ENCODE measurements around the gene ABCC4. TPM values are rescaled to one million over a fixed set of nuclear protein-coding genes. Genes with fewer than 3 reads are reported as not detected.

The ABCC4 gene
- total RNA-seq, 2 experiments from 2014 or later = 12.2 to 12.9 TPM

GRCh38 chr13:95261956-95262355, 39.3 kb downstream of the ABCC4 start:
- ChIA-PET CTCF (no interaction called here), POLR2A (no interaction called here)

GRCh38 chr13:95260031-95260525, 41.2 kb downstream of the ABCC4 start:
- ChIA-PET CTCF (no interaction called here), POLR2A (no interaction called here)

GRCh38 chr13:95258619-95259194, 42.5 kb downstream of the ABCC4 start:
- ChIA-PET CTCF (no interaction called here), POLR2A (interaction anchor here (0.7 kb wide), 1 partner anchor 15 kb away, joined by 8 read pairs; no protein-coding TSS in a partner anchor)

DNA sequence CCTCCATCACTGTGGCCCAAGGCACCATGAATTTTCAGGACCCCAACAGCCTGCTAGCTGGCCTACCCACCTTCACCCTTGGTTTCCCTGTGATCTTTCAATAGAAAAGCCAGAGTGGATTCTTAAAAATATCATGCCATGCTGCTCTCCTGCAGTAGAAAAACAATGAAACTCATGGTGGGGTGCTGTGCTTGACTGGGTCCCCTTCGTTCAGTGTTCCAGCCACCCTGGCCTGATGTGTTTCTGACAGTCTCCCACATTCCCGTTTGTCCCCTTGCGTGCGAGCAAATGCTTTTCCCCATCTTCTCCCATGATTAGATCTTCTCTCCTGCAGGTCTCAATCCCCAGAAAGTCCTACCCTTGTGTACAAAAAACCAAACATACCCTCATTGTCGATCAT, 43.2 kb downstream of the ABCC4 start:
- POLR2A ChIA-PET = no interaction called here
- CTCF ChIA-PET = no interaction called here

GRCh38 chr13:95256091-95256490, 45.2 kb downstream of the ABCC4 start:
- CTCF ChIA-PET = no interaction called here
- POLR2A ChIA-PET = no interaction called here

DNA sequence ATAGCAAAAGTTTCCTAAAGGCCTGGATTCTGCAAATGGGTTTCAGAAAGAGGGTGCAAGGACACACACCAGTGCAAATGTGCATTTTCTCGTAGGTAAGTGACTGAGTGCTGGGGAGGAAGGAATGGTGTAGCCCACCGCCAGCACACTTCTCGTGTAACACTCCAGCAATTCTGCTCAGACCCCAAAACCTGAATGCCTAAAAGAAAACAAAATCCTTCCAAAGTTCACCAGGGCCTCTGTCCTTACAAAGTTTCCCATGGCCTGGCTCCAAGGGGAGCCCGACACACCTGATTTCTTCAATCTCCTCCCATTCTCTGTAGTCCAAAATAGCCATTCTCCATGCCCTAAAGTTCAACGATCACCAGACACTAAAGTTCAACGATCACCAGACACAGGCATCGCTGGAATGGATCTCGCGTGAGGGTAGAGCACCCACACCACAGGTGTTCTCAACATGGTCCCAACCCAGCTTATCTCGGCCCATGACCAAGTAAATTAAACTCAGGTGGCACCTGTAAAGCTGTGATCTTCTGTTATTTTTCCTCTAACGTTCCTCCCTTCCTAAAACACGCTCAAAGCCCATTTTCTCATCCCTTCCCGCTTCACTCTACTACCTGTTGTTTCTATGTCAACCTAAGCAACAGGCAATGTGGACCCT, 46.0 kb downstream of the ABCC4 start:
- ChIA-PET POLR2A (no interaction called here), CTCF (no interaction called here)

GRCh38 chr13:95254339-95254738, 46.9 kb downstream of the ABCC4 start:
- POLR2A ChIA-PET = no interaction called here
- CTCF ChIA-PET = no interaction called here

DNA sequence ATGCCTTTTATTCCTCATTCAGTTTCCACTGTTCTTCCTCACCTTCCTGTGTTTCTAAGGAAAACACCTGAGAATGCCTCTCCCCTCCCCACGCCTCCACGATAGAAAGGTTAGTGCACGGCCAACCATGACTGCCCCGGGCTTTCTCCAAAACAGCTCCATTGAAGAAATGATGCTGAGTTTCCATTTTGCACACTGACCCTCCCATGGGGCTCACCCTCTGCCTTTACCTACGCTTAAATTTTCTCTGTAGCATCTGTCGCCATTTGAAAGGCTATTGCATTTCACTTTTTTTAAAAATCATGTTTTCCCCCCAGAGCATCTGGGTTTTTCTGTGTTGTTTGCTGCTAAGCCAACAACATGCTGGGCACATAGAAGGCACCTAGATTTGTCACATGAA, 48.2 kb downstream of the ABCC4 start:
- ChIA-PET POLR2A (no interaction called here), CTCF (no interaction called here)

GRCh38 chr13:95251641-95252040, 49.6 kb downstream of the ABCC4 start:
- POLR2A ChIA-PET = no interaction called here
- CTCF ChIA-PET = no interaction called here

DNA sequence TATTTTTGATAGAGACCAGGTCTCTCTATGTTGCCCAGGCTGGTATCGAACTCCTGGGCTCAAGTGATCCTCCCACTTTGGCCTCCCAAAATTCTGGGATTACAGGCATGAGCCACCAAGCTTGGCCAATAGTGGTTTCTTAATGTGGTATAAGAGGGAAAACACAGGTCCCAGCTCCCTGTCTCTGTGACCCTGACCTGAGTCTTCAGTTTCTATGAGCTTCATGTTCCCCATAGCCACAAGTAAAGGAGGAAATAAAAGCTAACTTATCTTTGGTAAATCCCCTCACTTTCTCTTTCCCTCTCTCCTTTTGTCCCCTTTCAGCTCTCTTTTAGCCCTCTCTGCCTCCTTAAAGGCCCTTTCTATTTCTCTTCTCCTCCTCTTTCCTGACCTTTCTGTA, 50.3 kb downstream of the ABCC4 start:
- CTCF ChIA-PET = interaction anchor here (1.1 kb wide), 1 partner anchor 38 kb away, joined by 3 read pairs; no protein-coding TSS in a partner anchor
- POLR2A ChIA-PET = no interaction called here

DNA sequence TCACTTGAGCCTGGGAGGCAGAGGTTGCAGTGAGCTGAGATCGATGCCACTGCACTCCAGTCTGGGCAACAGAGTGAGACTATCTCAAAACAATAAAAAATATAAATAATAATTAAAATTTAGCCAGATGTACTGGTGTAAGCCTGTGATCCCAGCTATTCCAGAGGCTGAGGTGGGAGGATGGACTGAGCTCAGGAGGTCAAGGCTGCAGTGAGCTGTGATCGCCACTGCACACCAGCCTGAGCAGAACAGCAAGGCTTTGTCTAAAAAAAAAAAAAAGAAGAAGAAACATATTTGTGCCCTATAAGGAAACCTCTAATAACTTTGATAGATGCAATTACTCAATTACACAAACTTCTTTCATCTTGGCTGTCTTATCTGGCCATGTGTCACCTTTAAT, 52.3 kb downstream of the ABCC4 start:
- POLR2A ChIA-PET = no interaction called here
- CTCF ChIA-PET = no interaction called here

DNA sequence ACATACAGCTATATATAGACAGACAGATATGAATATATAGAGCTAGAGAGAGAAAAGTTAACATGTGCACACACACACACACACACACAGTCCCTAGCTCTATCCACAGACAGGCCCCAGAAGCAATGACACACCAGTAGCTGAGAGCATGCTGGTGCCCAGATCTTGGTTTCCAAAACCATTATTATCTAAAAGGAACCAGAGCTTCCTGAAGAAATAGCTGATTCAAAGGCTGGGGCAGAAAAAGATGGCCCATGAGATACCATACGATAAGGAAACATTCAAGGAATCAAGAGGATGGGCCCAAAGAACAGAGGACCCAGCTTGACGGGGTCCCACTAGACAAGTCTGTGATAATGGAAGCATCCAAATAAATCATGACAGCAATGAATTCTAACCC, 53.4 kb downstream of the ABCC4 start:
- CTCF ChIA-PET = no interaction called here
- POLR2A ChIA-PET = no interaction called here

- POLR2A ChIA-PET = no interaction called here
- CTCF ChIA-PET = no interaction called here
Measured at GRCh38 chr13:95247171-95247570, 54.1 kb downstream of the ABCC4 start.

- ChIA-PET CTCF (no interaction called here), POLR2A (no interaction called here)
Measured at GRCh38 chr13:95246292-95247082, 54.8 kb downstream of the ABCC4 start.

GRCh38 chr13:95245071-95245470, 56.2 kb downstream of the ABCC4 start:
- CTCF ChIA-PET = no interaction called here
- POLR2A ChIA-PET = no interaction called here

- ChIA-PET CTCF (no interaction called here), POLR2A (interaction anchor here (0.6 kb wide), 1 partner anchor 16 kb away, joined by 8 read pairs; no protein-coding TSS in a partner anchor)
Measured at GRCh38 chr13:95243207-95243606, 58.0 kb downstream of the ABCC4 start.

DNA sequence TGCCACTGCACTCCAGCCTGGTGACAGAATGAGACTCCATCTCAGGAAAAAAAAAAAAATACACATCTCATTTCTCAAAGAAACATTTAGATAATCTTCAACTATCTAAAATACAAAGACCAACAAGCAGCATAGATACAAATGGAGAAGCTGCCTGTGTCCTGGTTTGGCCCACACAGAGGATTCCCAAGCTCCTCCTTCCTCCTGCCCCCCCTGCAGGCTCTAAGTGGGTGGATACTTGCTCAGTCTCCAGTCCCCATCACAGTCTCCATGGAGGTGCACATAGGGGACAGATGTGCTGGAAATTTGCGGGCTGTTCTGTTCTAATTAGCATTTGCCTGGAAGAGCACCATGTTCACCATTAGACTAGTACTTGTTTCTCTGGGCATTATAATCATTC, 59.9 kb downstream of the ABCC4 start:
- ChIA-PET CTCF (interaction anchor here (0.6 kb wide), 1 partner anchor 113 kb away, joined by 3 read pairs; no protein-coding TSS in a partner anchor), POLR2A (no interaction called here)

GRCh38 chr13:95239283-95239682, 62.0 kb downstream of the ABCC4 start:
- POLR2A ChIA-PET = no interaction called here
- CTCF ChIA-PET = interaction anchor here (0.7 to 1.2 kb wide), 2 partner anchors 139 to 140 kb away, joined by 3 read pairs; no protein-coding TSS in a partner anchor

- ChIA-PET POLR2A (no interaction called here), CTCF (no interaction called here)
Measured at GRCh38 chr13:95237310-95237870, 63.9 kb downstream of the ABCC4 start.

DNA sequence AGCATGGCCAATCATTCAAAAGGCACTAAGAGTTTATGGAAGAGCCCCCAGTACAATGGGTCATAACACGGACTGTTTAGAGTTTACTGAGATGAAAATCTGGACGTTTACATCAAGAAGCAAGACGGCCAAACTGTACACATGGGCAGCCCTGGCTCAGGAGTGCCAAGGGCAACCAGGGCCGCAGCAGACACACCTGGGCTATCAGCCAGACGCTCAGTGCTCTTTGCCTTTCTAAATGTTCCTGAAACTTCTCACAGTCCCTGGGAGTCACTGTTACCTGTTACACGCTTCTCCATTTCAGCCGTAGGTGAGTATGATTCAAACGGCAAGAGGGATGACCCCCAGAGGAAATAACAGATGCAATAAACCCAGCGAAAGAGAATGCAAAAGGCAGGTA, 64.5 kb downstream of the ABCC4 start:
- ChIA-PET POLR2A (no interaction called here), CTCF (no interaction called here)

- CTCF ChIA-PET = no interaction called here
- POLR2A ChIA-PET = no interaction called here
Measured at GRCh38 chr13:95235974-95236373, 65.3 kb downstream of the ABCC4 start.
